Stimulated activated CD4-positive, alpha-beta T cell treated with anti-CD3 and anti-CD28 coated beads, TNF-alpha, amount 100 ng/mL, for 24 hours (primary cell): ENCODE measurements around the gene RNASE3.
A peak's percentile ranks its signal among the peaks of the same experiment; 100 is the strongest.
"Not testable (repeated sequence)": the region's sequence is repeated elsewhere in the genome, so short reads cannot be mapped to it uniquely, and the experiment has no call there.

Experiments
- DNase-seq, 3 experiments: peaks; one replicate each; pipeline ENCODE4 v3.0.0-alpha.2; 2020; ENCODE audit warnings: low read depth in 3 of 3

RNASE3 gene

DNA sequence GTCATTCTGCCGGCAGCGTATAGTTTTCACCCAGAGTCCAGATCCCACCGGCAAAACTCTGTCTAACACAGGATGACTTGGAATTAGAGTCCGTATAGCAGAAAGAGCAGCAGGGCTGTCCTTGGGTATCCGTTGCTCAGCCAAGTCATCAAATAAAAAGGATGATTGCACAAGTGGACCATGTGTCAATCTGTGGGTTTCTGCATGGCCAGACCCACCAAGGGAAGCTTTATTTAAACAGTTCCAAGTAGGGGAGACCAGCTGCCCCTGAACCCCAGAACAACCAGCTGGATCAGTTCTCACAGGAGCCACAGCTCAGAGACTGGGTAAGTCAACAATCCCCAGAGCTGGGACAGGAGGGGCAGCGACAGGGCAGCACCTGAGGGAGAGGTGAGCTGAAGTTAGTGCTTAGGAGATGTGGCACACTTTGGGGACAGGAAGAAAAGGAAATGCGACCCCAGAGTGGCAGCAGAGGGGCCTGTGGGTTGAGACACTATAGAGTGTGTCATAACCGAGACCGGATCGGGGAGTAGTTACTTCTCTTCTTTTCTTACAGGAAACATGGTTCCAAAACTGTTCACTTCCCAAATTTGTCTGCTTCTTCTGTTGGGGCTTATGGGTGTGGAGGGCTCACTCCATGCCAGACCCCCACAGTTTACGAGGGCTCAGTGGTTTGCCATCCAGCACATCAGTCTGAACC is at the start of gene RNASE3:
Gene RNASE3 (plus strand): TSS at position 260 of the 700 bp plus-strand sequence. CDS start 302 bp downstream, at position 562.
- not testable (repeated sequence) for DNase-seq

DNA sequence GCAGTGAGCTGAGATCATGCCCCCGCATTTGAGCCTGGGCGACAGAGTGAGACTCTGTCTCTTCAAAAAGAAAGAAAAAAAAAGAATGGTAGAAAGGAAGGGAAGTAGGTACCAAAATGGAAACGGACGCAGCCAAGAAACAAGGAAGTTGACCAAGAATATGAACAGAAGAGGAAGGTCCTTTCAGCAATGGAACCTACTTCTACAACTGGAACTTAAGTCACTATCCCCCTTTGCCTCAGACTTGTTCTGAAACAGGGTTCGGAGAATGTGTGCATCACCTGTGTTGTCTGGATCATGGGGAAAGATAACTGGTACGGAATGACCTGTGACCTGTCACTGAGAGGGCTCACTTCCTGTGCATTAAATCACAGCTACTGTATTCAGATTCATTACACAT is 44.6 kb upstream of the RNASE3 start:
- no peak for DNase-seq

DNA sequence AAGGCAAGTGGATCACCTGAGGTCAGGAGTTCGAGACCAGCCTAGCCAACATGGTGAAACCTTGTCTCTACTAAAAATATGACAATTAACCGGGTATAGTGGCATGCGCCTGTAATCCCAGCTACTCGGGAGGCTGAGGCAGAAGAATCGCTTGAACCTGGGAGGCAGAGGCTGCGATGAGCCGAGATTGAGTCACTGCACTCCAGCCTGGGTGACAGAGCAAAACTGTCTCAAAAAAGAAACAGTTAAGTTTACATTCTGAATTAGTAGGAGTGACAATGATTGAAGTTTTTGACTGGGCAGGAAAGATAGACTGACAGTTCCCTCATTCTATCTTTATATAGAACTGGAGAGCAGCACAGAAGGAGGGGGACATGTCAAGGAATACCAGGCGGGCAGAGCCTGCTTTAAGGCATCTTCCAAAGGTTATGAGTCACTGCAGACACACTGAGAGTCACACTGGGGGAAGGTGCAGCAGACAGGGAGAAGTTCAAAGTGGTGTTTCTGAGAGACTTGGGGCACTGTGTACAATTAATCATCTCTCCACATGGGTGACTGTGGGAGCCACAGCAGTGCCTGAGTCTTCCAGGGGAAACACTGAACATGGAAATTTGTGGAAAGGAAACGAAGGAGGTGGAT is 42.8 kb upstream of the RNASE3 start:
- DNase-seq = no peak

DNA sequence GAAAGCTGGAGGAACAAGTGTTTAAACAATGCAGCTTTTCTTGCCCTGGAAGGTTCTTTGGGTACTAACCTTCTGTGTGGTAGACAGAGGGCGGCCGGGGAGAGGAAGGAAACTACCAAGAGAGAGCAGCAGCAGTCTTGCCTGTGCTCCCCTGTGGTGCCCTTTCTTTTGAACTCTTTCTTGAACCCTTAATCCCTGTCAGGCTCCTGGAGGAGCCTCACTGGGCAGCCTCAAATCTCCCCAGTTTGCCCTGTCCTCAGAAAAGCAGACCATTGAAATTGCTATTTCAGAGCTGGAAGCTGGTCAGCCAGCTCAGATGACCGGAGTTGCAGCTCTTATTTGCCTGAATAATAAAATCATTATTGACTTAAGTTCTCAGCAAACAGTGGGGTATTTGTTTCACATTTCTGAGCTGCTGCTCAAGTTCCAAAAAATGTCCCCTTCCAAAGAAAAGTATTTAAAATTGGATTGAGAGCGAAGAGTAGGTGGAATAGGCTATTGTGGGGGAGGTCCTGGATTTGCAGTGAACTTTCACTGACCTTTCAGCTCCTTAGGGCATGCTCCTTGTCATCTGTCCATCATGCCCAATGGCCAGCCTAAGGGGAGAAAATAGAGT is 42.1 kb upstream of the RNASE3 start:
- no peak for DNase-seq

DNA sequence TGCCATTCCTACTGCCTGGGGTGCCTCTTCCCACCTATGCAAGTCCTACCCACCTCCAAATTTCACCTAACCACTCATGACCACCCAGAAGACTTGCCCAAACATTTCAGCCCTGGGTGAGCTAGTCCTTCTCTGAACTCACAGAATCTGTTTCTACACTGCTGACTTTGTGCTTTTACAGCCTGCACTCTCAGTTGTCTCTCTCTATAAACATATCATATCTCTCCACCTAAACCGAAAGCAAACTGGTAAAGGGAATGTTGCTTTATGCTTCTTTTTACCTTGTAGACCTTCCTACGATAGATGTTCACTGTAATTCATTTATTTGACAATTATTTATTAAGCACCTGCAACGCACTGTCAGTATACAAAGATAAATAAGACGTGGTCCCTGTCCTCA is 38.1 kb upstream of the RNASE3 start:
- no peak for DNase-seq

DNA sequence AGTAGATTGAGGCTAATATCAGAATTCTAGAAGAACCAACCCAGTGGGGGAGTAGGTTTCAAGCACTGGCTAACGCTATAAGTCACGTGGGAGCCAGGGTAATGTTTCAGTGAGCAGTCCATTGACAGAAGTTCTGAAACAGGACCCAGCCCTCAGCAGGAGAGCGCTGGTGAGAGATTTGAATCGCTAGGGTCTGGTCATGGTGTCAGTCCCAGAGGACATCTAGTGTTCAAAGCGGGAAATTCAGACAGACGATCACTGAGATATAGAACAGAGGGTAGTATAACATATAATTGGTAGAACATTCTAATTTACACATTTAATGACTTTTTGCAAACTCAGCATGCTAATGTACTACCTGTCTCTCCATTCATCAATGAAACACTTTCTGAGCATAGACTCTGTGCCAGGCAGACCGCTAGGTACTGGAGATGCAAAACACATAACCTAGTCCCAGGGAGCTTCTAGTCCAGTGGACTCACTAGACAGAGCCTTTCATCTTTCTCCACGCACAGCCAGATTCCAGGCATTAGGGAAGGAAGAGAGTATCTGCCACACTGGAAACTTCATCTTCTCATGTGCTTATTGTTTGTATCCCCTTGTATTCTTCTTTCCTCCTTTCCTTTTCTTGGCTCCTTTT is 35.4 kb upstream of the RNASE3 start:
- DNase-seq = peak in 1 of 3 experiments; percentile 20

DNA sequence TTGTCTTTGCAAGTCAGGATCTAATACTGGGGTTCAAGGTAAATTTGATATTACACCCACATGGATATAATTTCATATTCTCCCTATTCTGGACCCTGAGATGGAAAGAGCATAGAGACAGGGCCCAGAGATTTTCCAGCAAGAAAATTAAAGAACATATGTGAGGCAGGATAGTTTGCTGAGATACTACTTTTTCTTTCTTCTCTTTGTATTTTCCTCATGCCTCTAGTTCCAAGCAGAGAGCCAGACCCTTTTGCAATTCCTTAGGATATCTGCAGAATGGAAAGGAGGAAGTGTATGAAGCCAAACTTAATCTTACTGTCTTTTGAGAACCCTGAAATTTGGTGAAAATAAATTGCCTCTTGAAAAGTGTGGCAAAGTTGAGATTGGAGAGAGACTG is 34.0 kb upstream of the RNASE3 start:
- no peak for DNase-seq

DNA sequence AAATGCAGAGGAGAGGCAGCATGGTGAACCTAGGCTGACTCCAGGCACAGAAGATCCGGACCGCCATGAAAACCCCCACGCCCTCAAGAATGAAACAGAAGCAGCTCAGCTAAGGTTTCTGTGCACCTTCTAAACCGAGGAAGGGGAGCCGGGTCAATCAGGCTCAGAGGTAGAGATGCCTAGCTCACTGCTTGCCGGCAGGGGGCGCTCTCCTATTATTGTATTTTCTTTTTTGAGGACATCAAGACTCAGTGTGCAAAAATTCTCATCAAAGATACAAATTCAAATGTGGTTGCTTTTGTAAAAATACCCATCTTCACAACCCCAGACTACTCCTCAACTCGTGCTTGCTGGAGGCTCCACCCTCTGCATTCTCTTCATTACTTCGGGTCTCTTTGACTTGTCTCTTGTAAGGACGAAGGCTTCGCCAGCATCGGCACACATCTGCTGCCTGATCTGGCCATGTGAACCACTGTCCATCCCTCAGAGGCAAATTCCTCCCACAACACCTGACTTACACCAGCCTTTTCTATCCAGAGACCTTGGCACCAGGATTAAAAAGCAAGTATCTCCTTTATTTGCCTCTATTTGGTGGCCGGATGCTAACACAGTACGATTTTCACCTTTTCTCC is 33.4 kb upstream of the RNASE3 start:
- peak; percentile 42 to 65 (median 58) for DNase-seq

DNA sequence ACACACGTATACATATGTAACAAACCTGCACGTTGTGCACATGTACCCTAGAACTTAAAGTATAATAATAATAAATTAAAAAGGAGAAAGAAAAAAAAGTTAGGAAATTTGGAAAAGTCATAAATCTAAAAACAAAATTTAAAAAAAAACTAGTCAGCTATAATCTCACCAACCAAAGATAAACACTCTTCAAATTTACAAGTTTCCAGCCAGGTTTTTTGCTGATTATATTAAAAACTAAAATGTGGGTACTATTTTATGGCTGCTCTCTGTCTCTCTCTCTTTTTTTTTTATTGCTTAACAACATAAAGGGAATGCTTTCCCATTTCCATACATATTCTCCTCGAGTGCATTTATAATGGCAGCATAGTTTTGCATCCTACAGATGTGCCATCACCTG is 25.0 kb upstream of the RNASE3 start:
- no peak for DNase-seq

DNA sequence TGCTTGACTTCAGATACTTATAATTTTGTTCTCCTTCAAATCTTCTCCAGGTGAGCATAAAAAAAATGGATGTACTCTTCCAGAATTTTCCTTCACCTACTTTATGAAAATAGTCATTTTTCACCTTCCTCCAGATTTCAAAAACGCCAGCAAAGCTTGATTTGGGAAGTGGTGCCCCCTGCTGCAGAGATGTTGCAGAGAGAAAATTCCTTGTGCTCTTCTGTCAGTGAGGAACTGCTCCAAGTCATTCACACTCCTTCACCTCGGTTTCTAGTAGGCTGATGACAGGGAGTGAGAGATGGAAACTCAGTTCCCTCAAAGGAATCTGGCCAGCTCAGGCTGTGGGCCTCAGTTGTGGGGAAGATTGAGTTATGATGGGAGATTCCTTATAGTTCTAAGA is 24.2 kb upstream of the RNASE3 start:
- no peak for DNase-seq

DNA sequence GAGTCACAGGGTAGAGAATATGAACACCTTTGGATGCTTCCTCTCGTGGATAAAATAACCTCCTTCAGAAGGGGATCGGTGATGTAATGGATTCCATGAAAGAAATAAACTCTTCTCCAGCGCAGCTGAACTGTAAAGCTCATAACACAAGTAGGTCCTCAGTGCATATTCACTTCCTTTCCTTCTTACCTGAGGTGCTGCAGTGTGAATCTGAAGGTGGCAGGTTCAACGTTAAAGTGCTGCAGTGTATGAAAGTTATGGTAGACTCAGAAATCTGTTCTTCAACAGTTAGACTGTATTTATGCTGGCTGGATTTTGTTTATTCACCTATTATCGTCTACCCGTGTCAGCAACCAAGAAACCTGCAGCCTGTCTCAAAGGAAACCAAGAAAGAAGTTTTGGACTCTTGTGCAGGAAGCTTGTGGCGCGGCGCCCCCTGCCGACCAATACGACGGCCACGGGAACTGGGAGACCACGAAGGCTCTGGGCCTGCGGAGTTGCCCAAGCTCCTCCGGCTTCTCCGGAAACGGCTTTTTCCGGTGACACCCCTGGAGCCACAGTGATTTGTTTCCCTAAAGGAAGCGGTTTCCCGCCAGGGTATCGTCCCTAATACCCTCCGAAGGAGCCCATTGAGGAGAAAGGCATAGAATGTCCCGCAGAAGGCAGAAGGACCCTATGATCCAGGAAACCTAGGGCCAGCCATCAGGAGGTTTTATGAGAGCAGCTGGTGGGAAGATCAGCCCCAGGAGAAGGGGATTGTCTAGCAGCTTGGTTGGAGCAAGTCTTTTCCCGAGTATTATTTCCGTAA is 17.6 kb upstream of the RNASE3 start:
- peak; percentile 60 to 85 (median 66) for DNase-seq

DNA sequence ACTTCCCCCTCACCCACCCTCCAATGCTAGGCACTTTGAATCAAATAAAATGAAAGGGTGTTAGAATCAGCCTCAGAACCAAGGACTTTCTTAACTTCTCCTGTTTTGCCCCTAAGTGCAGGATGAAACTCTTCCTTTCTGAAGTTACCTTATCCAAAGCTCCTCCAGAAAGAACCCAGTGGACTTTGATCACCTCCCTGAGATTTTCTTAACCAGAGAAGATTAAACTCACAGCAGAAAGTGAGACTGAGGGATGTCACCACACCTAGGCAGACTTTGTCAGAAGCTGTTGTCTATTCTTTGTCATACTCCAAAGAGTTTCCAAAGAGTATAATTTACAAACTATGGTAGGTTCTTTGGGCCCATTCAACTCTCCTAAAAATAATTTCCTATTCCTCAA is 14.2 kb upstream of the RNASE3 start:
- no peak for DNase-seq

DNA sequence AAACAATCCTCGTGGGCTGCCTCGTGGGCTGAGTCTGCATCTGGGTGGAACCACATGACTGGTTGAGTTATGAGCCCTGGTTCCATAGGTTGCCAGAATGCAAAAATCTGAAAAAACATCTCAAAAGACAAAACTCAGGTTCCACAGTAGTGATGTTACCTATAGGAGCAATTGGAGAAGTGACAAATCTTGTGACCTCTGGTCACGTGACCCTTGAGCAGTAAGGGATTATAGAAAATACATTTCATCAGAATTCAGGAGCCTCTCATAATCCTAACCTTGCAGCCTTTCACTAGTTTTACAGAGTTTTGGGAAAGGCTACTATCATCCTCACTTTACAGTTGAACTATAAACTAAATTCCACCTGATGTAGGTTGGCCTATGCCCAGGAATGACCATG is 12.5 kb upstream of the RNASE3 start:
- DNase-seq = no peak

DNA sequence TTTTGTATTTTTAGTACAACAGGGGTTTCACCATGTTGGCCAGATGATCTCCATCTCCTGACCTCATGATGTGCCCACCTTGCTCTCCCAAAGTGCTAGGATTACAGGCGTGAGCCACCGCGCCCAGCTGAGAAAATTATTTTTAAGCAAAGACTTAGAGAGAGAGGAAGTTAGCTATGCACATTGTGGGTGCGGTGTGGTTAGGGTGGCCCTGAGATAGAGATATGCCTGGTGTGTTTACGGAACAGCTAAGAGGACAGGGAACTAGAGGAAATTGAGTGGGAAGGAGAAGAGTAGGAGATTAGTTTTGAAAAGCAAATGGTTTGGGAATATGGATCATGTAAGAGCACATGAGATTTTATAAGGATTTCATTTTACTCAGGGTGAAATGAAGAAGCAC is 10.0 kb upstream of the RNASE3 start:
- not testable (repeated sequence) for DNase-seq

DNA sequence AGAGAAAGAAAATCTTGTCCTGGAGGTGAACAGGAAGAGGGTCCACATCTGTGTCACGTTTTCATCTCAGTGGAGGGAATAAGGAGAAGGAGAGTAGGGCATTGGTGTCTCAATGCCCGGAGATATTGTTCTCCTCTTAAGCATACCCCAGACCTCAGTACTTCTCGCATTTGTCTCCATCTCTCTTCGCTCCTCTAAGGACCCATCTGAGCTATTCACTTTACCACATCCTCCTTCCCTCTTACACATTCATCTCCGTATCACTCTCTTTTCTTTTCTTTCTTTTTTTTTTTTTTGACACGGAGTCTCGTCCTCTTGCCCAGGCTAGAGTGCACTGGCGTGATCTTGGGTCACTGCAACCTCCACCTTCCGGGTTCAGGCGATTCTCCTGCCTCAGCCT is 8.4 kb upstream of the RNASE3 start:
- DNase-seq = not testable (repeated sequence)

DNA sequence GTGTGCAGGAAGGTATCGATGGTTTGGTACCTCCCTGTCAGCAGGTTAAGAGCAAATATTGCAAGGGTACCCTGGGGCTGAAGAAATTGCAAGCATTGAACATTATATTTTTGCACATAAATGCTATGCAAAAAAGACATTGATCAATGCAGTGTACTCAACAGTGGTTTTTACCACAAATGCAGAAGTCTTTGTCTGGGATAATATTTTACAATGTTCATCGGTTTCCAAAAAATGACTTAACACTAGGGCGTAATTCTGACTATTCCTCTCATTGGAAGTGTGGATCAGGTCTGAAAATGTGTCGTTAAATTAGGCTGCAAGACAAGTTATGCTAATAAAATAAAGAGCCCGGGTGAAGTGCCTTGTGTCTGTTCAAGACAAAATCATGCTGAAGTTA is 2.8 kb upstream of the RNASE3 start:
- DNase-seq = not testable (repeated sequence)

DNA sequence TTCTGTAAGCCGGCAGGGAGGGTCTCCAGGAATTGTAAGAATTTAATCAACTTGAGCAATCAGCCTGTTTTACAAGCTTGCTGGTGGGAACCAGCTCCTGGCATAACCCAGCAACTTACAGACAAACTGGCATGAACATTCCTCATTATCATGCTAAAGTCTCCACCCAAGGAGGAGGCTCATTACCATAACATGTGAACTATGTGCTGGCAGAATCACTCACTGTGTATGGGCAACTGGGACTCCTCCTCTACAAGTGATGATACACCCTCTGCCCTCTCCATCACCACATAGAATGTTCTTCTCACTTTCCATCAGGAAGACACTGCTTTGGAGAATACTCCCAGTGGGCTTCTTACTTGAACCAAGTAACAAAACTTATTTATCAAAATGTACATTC is 4.1 kb downstream of the RNASE3 start:
- not testable (repeated sequence) for DNase-seq

DNA sequence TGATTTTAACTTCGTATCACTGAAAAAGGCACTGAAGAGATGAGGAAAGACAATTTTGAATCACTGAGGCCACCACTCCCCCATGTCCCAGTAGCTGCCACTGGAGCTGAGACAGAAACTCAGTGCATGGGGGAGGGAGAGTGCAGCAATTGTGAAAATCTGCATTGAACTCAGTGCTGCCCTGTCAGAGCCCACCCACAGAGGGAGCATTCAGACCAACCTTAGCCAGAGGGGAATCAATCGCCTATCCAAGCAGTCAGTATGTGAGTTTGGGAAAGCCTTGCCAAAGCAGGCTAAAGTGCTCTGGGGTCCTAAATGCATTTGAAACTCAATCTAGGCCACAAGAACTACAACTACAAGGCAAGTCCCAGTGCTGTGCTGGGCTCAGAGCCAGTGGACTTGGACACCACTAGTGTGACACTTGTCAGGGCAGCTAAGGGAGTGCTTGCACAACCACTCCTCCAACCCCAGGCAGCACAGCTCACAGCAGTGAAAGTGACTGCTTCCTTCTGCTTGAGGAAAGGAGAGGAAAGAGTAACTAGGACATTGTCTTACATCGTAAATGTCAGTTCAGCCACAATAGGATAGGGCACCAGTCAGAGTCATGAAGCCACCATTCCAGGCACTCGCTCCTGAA is 13.3 kb downstream of the RNASE3 start:
- DNase-seq = no peak

DNA sequence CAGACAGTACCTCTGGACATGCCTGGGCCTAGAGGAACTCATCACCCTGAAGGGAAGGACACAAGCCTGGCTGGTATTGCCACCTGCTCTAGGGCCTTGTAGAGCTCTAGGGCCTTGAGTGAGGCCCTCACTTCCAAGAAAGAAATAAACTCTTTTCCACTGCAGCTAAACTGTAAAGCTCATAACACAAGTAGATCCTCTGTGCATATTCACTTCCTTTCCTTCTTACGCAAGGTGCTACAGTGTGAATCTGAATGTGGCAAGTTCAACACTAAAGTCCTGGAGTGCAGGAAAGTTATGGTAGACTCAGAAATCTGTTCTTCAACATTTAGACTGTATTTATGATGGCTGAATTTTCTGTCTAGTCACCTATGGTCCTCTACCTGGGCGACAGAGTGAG is 14.5 kb downstream of the RNASE3 start:
- no peak for DNase-seq

DNA sequence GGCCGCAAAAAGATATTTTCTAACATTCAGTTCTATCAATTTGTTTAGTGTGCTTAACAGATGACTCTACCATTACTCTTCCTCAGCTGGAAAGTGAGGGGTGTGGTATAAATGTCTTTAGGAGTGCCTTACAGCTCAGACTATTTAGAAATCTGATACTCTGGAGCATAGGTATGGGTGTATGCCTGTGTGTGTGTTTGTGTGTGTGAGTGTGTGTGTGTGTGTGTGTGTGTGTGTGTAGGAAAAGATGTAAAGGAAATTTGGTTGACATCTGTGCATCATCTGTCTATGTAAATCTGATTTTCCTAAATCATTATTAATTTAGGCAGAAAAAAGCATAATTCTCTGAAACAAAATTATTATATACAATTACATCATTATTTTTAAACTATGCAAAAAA is 16.0 kb downstream of the RNASE3 start:
- no peak for DNase-seq

DNA sequence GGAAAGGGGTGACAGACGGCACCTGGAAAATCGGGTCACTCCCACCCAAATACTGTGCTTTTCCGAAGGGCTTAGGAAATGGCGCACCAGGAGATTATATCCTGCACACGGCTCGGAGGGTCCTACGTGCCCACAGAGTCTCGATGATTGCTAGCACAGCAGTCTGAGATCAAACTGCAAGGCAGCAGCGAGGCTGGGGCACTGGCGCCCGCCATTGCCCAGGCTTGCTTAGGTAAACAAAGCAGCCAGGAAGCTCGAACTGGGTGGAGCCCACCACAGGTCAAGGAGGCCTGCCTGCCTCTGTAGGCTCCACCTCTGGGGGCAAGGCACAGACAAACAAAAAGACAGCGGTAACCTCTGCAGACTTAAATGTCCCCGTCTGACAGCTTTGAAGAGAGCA is 19.6 kb downstream of the RNASE3 start:
- DNase-seq = not testable (repeated sequence)
